Muscle of arm (tissue), 12 donors: ENCODE measurements around the gene STK24. TPM values are rescaled to one million over a fixed set of nuclear protein-coding genes. Genes with fewer than 3 reads are reported as not detected.

ENCODE experiments used
- DNase-seq: peaks from one replicate; pipeline ENCODE4 v3.0.0-alpha.2; 2013
- polyA plus RNA-seq, 12 donors: library from polyadenylated mRNA; unstranded; fragments of 120-200 nt; gene quantifications; one replicate each; pipeline ENCODE4 v1.2.1, GENCODE V29; 2013; ENCODE audit not compliant: insufficient read length in 12 of 12

The STK24 gene
- polyA plus RNA-seq, 12 donors, result 41.5 to 115 (median 46.2) TPM; not detected in 1

GRCh38 chr13:98535501-98536354, 41.2 kb downstream of the STK24 start:
- no peak for DNase-seq

GRCh38 chr13:98534821-98535220, 42.1 kb downstream of the STK24 start:
- no peak for DNase-seq

- DNase-seq, result no peak
These were observed 43.0 kb downstream of the STK24 start for GRCh38 chr13:98533912-98534311.

GRCh38 chr13:98532254-98532653, 44.7 kb downstream of the STK24 start:
- DNase-seq, result no peak

GRCh38 chr13:98530217-98530616, 46.7 kb downstream of the STK24 start:
- DNase-seq, result no peak

GRCh38 chr13:98529171-98529570, 47.7 kb downstream of the STK24 start:
- no peak for DNase-seq

- no peak for DNase-seq
These were observed 48.2 kb downstream of the STK24 start for GRCh38 chr13:98528663-98529064.

- no peak for DNase-seq
These were observed 49.4 kb downstream of the STK24 start for GRCh38 chr13:98527526-98527925.

- no peak for DNase-seq
These were observed 50.8 kb downstream of the STK24 start for GRCh38 chr13:98526182-98526512.

- DNase-seq, result no peak
These were observed 51.3 kb downstream of the STK24 start for GRCh38 chr13:98525456-98526181.

- no peak for DNase-seq
These were observed 52.1 kb downstream of the STK24 start for GRCh38 chr13:98524793-98525192.

GRCh38 chr13:98524391-98524790, 52.5 kb downstream of the STK24 start:
- DNase-seq, result no peak

- no peak for DNase-seq
These were observed 53.3 kb downstream of the STK24 start for GRCh38 chr13:98523455-98524102.

GRCh38 chr13:98522371-98522770, 54.5 kb downstream of the STK24 start:
- no peak for DNase-seq

GRCh38 chr13:98521461-98522247, 55.3 kb downstream of the STK24 start:
- no peak for DNase-seq

GRCh38 chr13:98520674-98521449, 56.0 kb downstream of the STK24 start:
- DNase-seq, result no peak

GRCh38 chr13:98519976-98520375, 56.9 kb downstream of the STK24 start:
- DNase-seq, result no peak

- no peak for DNase-seq
These were observed 59.2 kb downstream of the STK24 start for GRCh38 chr13:98517576-98518310.

- no peak for DNase-seq
These were observed 61.0 kb downstream of the STK24 start for GRCh38 chr13:98515818-98516465.

- DNase-seq, result no peak
These were observed 62.6 kb downstream of the STK24 start for GRCh38 chr13:98514288-98514687.
